NCI-H82 treated with DMSO at 0.1 percent for 48 hours (cell line): ENCODE data around the gene CLRN2.
A peak's percentile ranks its signal among the peaks of the same experiment; 100 is the strongest.
"Not testable (repeated sequence)": the region's sequence is repeated elsewhere in the genome, so short reads cannot be mapped to it uniquely, and the experiment has no call there.

Experiments
- DNase-seq: peaks from one replicate; lab custom pipeline; 2025; ENCODE audit not compliant: unreplicated experiment; lab: John Stamatoyannopoulos, UW

The CLRN2 gene

DNA sequence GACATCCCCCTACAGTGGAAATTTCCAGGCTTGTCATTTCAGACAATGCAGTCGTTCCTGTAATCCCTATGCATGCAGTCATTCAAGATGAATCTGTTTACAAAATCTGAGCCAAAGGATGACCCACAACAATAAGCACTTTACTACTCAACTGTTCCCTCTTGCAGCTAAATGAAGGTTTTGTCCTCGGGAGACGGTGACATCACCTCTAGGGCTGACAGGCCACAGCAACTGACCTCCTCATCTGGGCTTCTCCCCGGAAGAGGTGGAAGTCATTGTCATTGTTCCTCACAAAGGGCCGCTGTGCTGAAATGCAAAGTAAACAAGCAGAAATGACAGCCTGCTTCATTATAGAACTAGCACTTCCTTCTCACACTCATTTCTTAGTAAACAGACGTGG lies 29.2 kb downstream of the CLRN2 start:
- DNase-seq = no peak

DNA sequence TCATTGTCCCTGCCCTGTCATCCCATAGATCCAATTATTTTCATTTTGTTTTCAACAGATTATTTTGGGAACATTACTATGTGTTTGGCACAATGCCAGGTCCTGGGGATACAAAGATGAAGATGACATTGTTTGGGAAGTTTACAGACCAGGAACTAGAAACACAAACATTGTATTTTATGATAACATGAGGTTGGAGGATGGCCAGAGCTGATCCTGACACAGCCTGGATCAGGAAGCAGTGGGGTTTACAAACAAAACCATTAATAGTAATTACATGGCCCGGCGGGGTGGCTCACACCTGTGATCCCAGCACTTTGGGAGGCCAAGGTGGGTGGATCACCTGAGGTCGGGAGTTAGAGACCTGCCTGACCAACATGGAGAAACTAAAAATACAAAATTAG lies 29.9 kb downstream of the CLRN2 start:
- no peak for DNase-seq

- no peak for DNase-seq
These were observed 30.6 kb downstream of the CLRN2 start for GRCh38 chr4:17545374-17546140.

DNA sequence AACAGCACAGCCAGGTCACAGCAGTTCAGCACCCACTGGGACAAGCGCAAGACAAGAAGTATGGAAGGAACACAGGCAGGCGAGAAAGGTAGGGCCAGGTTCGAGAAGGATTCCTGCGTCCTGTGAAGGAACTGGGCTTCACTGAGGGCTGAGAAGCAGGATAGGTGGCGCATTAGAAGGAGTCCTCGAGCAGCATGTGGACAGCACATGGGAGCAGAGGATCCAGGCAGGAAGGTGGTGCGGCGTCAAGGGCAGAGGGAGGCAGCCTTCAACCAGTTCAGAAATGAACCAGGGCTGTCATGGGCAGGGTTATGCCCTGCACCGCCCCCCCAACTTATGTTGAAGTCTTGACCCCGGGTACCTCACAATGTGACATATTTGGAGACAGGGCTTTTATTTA lies 31.3 kb downstream of the CLRN2 start:
- DNase-seq = no peak

- no peak for DNase-seq
These were observed 31.7 kb downstream of the CLRN2 start for GRCh38 chr4:17546678-17547077.

- DNase-seq = no peak
These were observed 35.6 kb downstream of the CLRN2 start for GRCh38 chr4:17550549-17550948.

DNA sequence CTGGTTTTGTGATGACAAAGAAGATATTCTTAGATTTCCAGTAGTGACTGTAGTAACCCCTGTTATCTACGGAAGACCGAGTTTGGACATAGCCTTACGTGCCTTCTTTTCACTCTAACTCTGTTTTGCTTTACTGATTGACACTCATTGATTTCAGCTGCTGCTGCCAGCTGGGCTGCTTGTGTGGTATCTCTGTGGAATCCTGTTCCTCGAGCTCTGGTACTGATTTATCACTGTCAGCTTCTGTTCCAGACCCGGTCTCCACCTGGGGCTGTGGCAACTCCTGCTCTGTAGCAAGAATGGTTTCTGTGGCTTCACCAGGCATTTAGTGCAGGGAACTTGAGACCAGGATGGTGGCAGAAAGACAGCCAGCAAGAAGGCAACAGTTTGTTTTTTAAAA lies 37.5 kb downstream of the CLRN2 start:
- DNase-seq = no peak

DNA sequence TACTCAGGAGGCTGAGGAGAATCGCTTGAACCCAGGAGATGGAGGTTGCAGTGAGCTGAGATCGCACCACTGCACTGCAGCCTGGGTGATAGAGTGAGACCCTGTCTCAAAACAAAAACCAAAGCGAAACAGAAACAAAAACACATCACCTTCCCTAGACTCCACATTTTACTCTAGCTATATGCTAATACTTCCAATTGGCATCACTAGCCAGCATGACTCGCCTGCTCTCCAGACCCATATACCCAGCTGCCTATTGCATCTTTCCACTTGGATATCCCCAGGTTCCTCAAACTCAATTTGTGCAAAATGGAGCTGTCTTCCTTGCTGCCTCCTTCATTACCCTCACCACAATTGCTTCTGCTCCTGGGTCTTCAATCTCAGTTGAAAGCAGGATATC lies 39.6 kb downstream of the CLRN2 start:
- DNase-seq = no peak

DNA sequence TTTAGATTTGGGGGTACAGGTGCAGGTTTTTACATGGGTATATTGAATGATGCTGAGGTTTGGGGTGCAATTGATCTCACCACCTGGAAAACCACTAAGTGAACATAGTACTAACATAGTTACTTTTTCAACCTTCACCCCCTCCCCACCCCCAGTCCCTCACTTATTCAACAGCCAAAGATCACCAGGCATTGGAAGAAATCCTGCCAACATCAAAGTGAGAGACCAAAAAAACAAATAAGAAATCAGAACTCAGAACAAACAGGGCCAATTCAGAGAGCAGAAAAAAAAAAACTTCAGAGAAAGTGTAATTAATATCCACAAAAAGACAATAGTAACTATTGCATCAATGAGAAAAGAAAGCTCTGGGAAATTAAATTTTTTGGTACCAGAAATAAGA lies 41.5 kb downstream of the CLRN2 start:
- DNase-seq = no peak

DNA sequence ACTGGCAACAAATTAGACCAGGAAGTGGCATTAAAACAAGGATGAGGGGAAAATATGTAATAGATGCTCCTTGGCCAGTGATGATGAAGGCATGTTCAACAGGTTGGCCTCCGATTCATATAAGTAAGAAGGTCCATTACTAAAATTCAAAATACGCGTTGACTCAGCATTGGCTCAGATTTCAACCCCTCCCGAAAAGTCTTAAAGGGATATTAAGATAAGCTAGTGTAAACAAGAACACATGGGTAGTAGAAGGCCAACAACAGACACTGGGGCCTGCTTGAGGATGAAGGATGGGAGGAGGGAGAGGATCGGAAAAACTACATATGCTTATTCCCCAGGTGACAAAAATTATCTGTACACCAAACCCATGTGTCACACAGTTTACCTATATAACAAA lies 42.9 kb downstream of the CLRN2 start:
- peak; percentile 13 for DNase-seq

- DNase-seq = no peak
These were observed 44.2 kb downstream of the CLRN2 start for GRCh38 chr4:17558941-17559708.

GRCh38 chr4:17559709-17560048 lies 44.7 kb downstream of the CLRN2 start:
- DNase-seq = no peak

- no peak for DNase-seq
These were observed 45.2 kb downstream of the CLRN2 start for GRCh38 chr4:17560065-17560673.

DNA sequence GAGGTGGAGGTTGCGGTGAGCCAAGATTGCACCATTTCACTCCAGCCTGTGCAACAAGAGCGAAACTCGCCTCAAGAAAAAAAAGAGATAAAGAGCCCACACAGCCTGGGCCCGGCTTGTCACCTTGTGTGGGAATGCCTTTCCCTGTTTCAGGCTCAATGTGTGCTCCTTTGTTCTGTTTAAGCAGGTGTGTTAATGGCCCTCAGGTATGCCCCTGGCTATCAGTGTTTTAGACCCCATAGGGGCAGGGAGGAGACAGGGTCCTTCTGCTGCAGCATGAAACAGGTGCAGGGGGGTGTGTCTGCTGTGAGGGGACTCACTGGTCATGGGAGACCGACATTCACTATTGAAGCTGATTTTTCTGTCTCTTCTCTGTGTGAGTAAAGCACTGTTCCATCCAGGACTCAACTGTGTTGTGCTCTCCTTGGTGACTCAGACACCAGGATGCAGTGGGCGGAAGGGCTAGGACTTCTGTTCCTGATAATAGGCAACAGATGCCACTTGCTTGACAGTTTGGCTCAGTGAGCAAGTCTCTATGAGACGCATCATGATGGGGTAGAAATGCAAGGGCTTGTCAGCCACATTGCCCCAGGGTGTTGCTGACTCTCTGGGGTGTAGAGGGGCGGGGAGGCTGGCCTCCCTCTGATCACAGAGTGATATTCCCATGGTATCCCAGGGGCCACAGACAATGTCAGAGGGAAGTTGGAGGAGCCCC lies 46.4 kb downstream of the CLRN2 start:
- DNase-seq = no peak

GRCh38 chr4:17562157-17562556 lies 47.2 kb downstream of the CLRN2 start:
- DNase-seq = no peak

DNA sequence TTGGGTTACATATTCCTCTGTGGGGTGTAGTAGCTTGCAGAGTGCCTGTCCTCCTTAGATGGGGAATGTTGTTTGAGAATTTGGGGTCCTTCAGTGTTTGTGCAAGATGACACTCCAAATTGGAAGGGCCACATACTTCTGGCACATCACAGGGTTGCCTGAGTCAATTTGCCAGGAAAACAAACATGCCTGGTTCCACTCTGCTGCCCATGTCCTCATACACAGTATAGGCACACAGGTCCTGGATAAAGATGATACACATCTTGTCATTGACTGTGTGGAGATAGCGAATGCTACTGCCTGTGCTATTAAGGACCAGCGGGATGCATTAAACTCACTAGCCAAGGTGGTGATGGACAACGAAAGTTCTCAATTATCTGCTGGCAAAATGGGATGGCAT lies 50.9 kb downstream of the CLRN2 start:
- no peak for DNase-seq

- no peak for DNase-seq
These were observed 52.3 kb downstream of the CLRN2 start for GRCh38 chr4:17567271-17567670.

GRCh38 chr4:17574206-17574605 lies 59.2 kb downstream of the CLRN2 start:
- no peak for DNase-seq

- DNase-seq = not testable (repeated sequence)
These were observed 60.2 kb downstream of the CLRN2 start for GRCh38 chr4:17575177-17575576.
